ENCODE data around the gene EPM2A. TPM values are rescaled to one million over a fixed set of nuclear protein-coding genes. Genes with fewer than 3 reads are reported as not detected.

The EPM2A gene
- total and polyA plus RNA-seq, 2 of the 4 experiments (the other 2 are of a cell fraction), result 2.1 to 4.5 TPM

DNA sequence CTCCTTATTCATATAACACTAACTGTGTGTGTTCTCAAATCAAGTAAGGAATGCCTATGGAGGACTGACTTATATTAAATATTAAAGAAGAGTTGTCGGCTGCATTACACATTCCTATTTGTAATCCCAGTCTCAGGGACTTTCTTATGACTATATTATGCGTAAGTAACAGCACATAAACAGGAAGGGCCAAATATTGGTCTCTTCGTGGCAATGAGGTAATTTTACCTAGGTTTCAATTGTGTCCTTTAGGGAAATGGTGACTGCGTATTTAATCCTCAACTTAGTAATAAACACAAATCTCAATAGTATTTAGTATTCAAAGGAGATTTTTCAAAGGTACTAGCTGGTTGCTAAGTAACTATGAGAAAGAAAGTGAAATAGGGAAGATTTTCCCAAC lies 22.8 kb upstream of the EPM2A start:
- intact Hi-C loops (cut with micrococcal nuclease), result no loop called here
- ATAC-seq (ENCODE audit: low read depth), result no peak
- H3K4ac ChIP-seq (ENCODE audit: low read depth, low read length), result no peak overlapping the region

More for the DNA sequence above, 22.8 kb upstream of the EPM2A start:
- Histone ChIP-seq H3K79me1 (ENCODE audit: low read depth in 1 of 2, low read length in 2 of 2) (no peaks in the 10 kb centered on the region), H2BK20ac (ENCODE audit: low read depth, low read length) (no peak overlapping the region), H3K4me3 (ENCODE audit: insufficient read depth, low read depth, low read length) (no peak overlapping the region), H3K9ac (ENCODE audit: low read depth, low read length) (no peak overlapping the region), H3K4me2 (ENCODE audit: low read depth, low read length) (no peak overlapping the region), H4K20me1 (ENCODE audit: insufficient read depth, low read length) (no peaks in the 10 kb centered on the region), H2BK120ac (ENCODE audit: low read depth, low read length) (no peak overlapping the region), H3K27me3 (ENCODE audit: control insufficient read depth, insufficient read depth, low read length) (no peaks in the 10 kb centered on the region), H2BK15ac (ENCODE audit: low read depth, low read length) (no peak overlapping the region), H3K56ac (ENCODE audit: extremely low read depth, insufficient read depth, low read length) (no peak overlapping the region), H3K14ac (replicated peaks; ENCODE audit: low read depth, low read length) (no peak overlapping the region), H3K9me1 (ENCODE audit: insufficient read depth, low read length) (no peaks in the 10 kb centered on the region), H4K5ac (ENCODE audit: low read depth, low read length) (no peak overlapping the region), H2AFZ (replicated peaks; ENCODE audit: low read length, poor library complexity) (no peak overlapping the region), H3K4me1 (ENCODE audit: control insufficient read depth, insufficient read depth, low read length) (peaks cover 3% of the 10 kb centered on the region; the same call in 1 of the 2 replicates), H2BK5ac (ENCODE audit: low read depth, low read length, poor library complexity, severe bottlenecking) (no peak overlapping the region), H3K36me3 (ENCODE audit: control insufficient read depth, insufficient read depth, low read length) (no peaks in the 10 kb centered on the region), H3K23ac (ENCODE audit: low read depth, low read length) (no peak overlapping the region), H3K18ac (ENCODE audit: low read depth, low read length) (no peak overlapping the region), H3K9me3 (ENCODE audit: control insufficient read depth, insufficient read depth, low read length) (no peaks in the 10 kb centered on the region), H4K91ac (ENCODE audit: insufficient read depth, low read depth, low read length) (no peak overlapping the region), H2AK9ac (replicated peaks; ENCODE audit: low read depth, low read length, poor library complexity) (no peak overlapping the region), H4K8ac (ENCODE audit: low read depth in 2 of 2, low read length in 2 of 2) (no peak overlapping the region), H3K27ac (ENCODE audit: insufficient read depth, low read length) (no peak overlapping the region), H2AK5ac (ENCODE audit: low read depth, low read length) (no peak overlapping the region)
- no CpG with 5 or more reads among the region's 4 CpGs for WGBS, 2 experiments (ENCODE audit: extremely low coverage in 2 of 2, insufficient read length in 1 of 2)
- no peak for DNase-seq
- dilution Hi-C loops (cut with HindIII; ENCODE audit: low sequenced_read_pairs, unreplicated experiment), result no loop called here
- in situ Hi-C loops (cut with MboI; ENCODE audit: low sequenced_read_pairs), result no loop called here
- BruUV-seq (replicated peaks), result no TSS peak
- POLR2A ChIA-PET (ENCODE audit: unreplicated experiment), result no interaction called here
- CTCF ChIA-PET, result no interaction called here
- TF ChIP-seq MAFK (IDR thresholded peaks at IDR 0.05; ENCODE audit: low read depth, low read length), result no peak
- TF ChIP-seq RFX5 (IDR thresholded peaks at IDR 0.05; ENCODE audit: low read depth, low read length), result no peak
